ENCODE data around the gene HMX2.

The HMX2 gene

GRCh38 chr10:123139521-123140163 lies 8.3 kb upstream of the HMX2 start:
- DNase-seq (ENCODE audit: low spot score) = peak; percentile 36

GRCh38 chr10:123140164-123140982 lies 7.6 kb upstream of the HMX2 start:
- no peak for DNase-seq (ENCODE audit: low spot score)

GRCh38 chr10:123140983-123141390 lies 6.9 kb upstream of the HMX2 start:
- no peak for DNase-seq (ENCODE audit: low spot score)

- no peak for DNase-seq (ENCODE audit: low spot score)
These were observed 5.9 kb upstream of the HMX2 start for GRCh38 chr10:123141791-123142700.

- no peak for DNase-seq (ENCODE audit: low spot score)
These were observed 5.2 kb upstream of the HMX2 start for GRCh38 chr10:123142701-123143161.

- no peak for DNase-seq (ENCODE audit: low spot score)
These were observed 4.6 kb upstream of the HMX2 start for GRCh38 chr10:123143162-123143824.

- DNase-seq (ENCODE audit: low spot score) = no peak
These were observed 4.1 kb upstream of the HMX2 start for GRCh38 chr10:123143825-123144168.

- DNase-seq (ENCODE audit: low spot score) = no peak
These were observed 3.0 kb upstream of the HMX2 start for GRCh38 chr10:123144697-123145541.

GRCh38 chr10:123145542-123146012 lies 2.4 kb upstream of the HMX2 start:
- no peak for DNase-seq (ENCODE audit: low spot score)

- DNase-seq (ENCODE audit: low spot score) = no peak
These were observed 1.7 kb upstream of the HMX2 start for GRCh38 chr10:123146013-123146893.

- no peak for DNase-seq (ENCODE audit: low spot score)
These were observed 872 bp upstream of the HMX2 start for GRCh38 chr10:123146894-123147634.

- no peak for DNase-seq (ENCODE audit: low spot score)
These were observed 652 bp downstream of the HMX2 start for GRCh38 chr10:123148414-123149161.

GRCh38 chr10:123149162-123149567 lies 1.2 kb downstream of the HMX2 start:
- no peak for DNase-seq (ENCODE audit: low spot score)

GRCh38 chr10:123149568-123150270 lies 1.8 kb downstream of the HMX2 start:
- no peak for DNase-seq (ENCODE audit: low spot score)

- DNase-seq (ENCODE audit: low spot score) = no peak
These were observed 2.5 kb downstream of the HMX2 start for GRCh38 chr10:123150271-123150985.

GRCh38 chr10:123150986-123151736 lies 3.2 kb downstream of the HMX2 start:
- DNase-seq (ENCODE audit: low spot score) = no peak

Measured in COLO829 (cell line).